ENCODE results near the gene TEX36. TPM values are rescaled to one million over a fixed set of nuclear protein-coding genes. Genes with fewer than 3 reads are reported as not detected.

The TEX36 gene
- total RNA-seq, 2 experiments from 2014 or later = not detected

DNA sequence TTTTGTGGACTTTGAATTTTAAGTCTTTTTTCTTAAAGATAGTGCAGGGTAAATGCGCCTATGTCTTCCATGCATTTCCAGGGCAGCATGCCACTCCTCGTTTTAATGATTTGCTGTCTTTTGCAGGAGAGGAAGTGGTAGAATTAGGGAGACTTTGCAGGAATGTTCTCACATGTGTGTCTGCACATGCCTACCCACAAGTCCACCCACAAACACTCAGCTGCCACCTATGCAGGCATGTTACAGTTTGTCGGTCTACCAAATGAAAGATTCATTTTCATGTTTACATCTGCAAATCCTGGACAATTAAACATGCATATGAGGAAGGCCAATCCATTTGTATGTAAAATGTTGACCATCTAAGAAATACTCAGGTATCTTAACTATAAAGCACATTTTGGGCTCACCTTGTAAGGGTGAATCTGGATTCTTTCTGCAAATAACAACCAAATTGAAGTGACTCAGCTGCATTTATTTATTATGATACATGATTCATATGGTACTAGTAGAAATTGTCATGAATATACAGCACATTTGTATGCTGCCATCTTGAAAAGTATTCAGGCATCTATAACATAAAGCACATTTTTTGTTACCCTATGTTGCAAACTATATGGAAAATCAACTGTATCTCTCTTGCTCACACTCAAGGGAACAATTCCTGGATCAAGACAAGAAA lies 4.7 kb upstream of the TEX36 start:
- ATAC-seq (ENCODE audit: poor library complexity) (no peak), DNase-seq (no peak)
- no peak overlapping the region for H3K4me3 ChIP-seq (ENCODE audit: low read length)
- Mint-ChIP-seq H3K4me1 (ENCODE audit: low read depth) (peaks cover 4% of the 10 kb centered on the region), H3K4me3 (no peak overlapping the region), H3K9me3 (no peaks in the 10 kb centered on the region), H3K27me3 (peaks cover 36% of the 10 kb centered on the region), H3K27ac (no peak overlapping the region), H3K36me3 (ENCODE audit: low read depth) (no peaks in the 10 kb centered on the region)
- intact Hi-C loops (cut with DNase I, micrococcal nuclease) = no loop called here
- CTCF ChIA-PET = no interaction called here
- no peaks in the 10 kb centered on the region for H3K36me3 ChIP-seq (ENCODE audit: insufficient read depth, low read length)
- no peak overlapping the region for H3K27ac ChIP-seq (ENCODE audit: low read depth in 1 of 2, low read length in 2 of 2)
- peaks cover 0 to 14% of the 10 kb centered on the region in 2 experiments for H3K27me3 ChIP-seq (ENCODE audit: control insufficient read depth in 1 of 2, insufficient read depth in 2 of 2, low read length in 2 of 2)
- TF ChIP-seq, protein P1, sequence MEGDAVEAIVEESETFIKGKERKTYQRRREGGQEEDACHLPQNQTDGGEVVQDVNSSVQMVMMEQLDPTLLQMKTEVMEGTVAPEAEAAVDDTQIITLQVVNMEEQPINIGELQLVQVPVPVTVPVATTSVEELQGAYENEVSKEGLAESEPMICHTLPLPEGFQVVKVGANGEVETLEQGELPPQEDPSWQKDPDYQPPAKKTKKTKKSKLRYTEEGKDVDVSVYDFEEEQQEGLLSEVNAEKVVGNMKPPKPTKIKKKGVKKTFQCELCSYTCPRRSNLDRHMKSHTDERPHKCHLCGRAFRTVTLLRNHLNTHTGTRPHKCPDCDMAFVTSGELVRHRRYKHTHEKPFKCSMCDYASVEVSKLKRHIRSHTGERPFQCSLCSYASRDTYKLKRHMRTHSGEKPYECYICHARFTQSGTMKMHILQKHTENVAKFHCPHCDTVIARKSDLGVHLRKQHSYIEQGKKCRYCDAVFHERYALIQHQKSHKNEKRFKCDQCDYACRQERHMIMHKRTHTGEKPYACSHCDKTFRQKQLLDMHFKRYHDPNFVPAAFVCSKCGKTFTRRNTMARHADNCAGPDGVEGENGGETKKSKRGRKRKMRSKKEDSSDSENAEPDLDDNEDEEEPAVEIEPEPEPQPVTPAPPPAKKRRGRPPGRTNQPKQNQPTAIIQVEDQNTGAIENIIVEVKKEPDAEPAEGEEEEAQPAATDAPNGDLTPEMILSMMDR (IDR thresholded peaks at IDR 0.05) = no peak
- H3K9me3 ChIP-seq (ENCODE audit: control insufficient read depth in 1 of 2, insufficient read depth in 1 of 2, low read length in 2 of 2) = no peaks in the 10 kb centered on the region
- no peaks in the 10 kb centered on the region for H3K4me1 ChIP-seq (ENCODE audit: insufficient read depth, low read length)
- POLR2A ChIA-PET = no interaction called here

DNA sequence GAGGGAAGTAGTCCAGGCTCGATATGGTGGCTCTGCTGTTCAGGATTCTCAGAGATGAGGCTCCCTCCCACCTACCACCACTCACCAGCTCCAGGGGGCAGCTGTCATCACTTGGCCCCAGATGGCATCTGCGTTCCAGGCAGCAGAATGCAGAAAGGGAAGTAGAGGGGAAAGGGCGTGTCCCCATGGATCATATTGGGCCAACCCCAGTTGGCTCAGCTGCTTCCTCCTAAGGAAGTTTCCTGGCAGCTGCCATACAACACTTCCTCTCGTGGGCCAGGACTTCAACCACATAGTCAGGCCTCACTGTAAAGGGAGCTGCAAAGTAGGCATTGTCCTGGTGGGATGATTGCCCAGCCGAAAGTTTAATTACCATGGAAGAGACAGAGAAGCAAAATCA lies 1.6 kb upstream of the TEX36 start:
- H3K36me3 Mint-ChIP-seq (ENCODE audit: low read depth) = no peaks in the 10 kb centered on the region
- no peaks in the 10 kb centered on the region for H3K9me3 Mint-ChIP-seq
- H3K36me3 ChIP-seq (ENCODE audit: insufficient read depth, low read length) = no peaks in the 10 kb centered on the region
- CTCF ChIA-PET = no interaction called here
- no peak overlapping the region for H3K27ac Mint-ChIP-seq
- TF ChIP-seq, protein P1 (IDR thresholded peaks at IDR 0.05) = no peak
- H3K4me3 Mint-ChIP-seq = no peak overlapping the region
- intact Hi-C loops (cut with DNase I, micrococcal nuclease) = no loop called here
- no peak overlapping the region for H3K27ac ChIP-seq (ENCODE audit: low read depth in 1 of 2, low read length in 2 of 2)
- peak in 1 of 14 experiments; percentile 5 for DNase-seq
- no peak overlapping the region for H3K4me3 ChIP-seq (ENCODE audit: low read length)
- H3K9me3 ChIP-seq (ENCODE audit: control insufficient read depth in 1 of 2, insufficient read depth in 1 of 2, low read length in 2 of 2) = no peaks in the 10 kb centered on the region
- no peak for ATAC-seq (ENCODE audit: poor library complexity)
- peaks cover 44% of the 10 kb centered on the region for H3K27me3 Mint-ChIP-seq
- no peaks in the 10 kb centered on the region for H3K4me1 ChIP-seq (ENCODE audit: insufficient read depth, low read length)
- no peaks in the 10 kb centered on the region for H3K4me1 Mint-ChIP-seq (ENCODE audit: low read depth)
- POLR2A ChIA-PET = no interaction called here
- H3K27me3 ChIP-seq (ENCODE audit: control insufficient read depth in 1 of 2, insufficient read depth in 2 of 2, low read length in 2 of 2) = peaks cover 0 to 10% of the 10 kb centered on the region in 2 experiments

DNA sequence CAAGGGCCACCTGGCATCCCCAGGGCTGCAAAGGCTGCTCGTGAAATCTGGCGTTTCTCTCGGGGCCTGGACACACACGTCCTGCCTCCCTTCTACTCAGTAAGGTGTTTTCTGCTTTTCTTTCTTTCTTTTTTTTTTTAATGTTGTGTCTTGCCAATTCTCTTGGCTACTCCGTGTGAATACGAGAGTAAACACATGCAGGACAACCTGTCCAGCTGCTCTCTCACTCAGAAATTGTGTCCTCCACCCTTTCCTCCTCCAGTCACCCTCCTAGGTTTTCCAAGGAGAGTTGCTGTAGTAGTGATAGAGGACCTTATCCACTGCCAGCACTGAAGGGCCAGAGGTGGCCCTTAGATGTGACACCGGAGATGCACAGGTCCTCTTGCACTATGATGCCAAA lies 858 bp upstream of the TEX36 start:
- Histone ChIP-seq H3K27ac (ENCODE audit: low read depth in 1 of 2, low read length in 2 of 2) (no peak overlapping the region), H3K9me3 (ENCODE audit: control insufficient read depth in 1 of 2, insufficient read depth in 1 of 2, low read length in 2 of 2) (peaks cover 0 to 7% of the 10 kb centered on the region in 2 experiments), H3K36me3 (ENCODE audit: insufficient read depth, low read length) (no peaks in the 10 kb centered on the region), H3K4me3 (ENCODE audit: low read length) (no peak overlapping the region), H3K27me3 (ENCODE audit: control insufficient read depth in 1 of 2, insufficient read depth in 2 of 2, low read length in 2 of 2) (peaks cover 0 to 11% of the 10 kb centered on the region in 2 experiments), H3K4me1 (ENCODE audit: insufficient read depth, low read length) (no peaks in the 10 kb centered on the region)
- Mint-ChIP-seq H3K27me3 (peaks cover 42% of the 10 kb centered on the region), H3K36me3 (ENCODE audit: low read depth) (no peaks in the 10 kb centered on the region), H3K4me3 (no peak overlapping the region), H3K9me3 (no peaks in the 10 kb centered on the region), H3K4me1 (ENCODE audit: low read depth) (no peaks in the 10 kb centered on the region), H3K27ac (no peak overlapping the region)
- ChIA-PET CTCF (no interaction called here), POLR2A (no interaction called here)
- TF ChIP-seq, protein P1 (IDR thresholded peaks at IDR 0.05) = no peak
- intact Hi-C loops (cut with DNase I, micrococcal nuclease) = no loop called here
- ATAC-seq (ENCODE audit: poor library complexity) (no peak), DNase-seq (no peak)

Measured in CD4-positive, alpha-beta T cell (primary cell).